Suprapubic skin (tissue), 4 donors: ENCODE data around the gene GHRHR. TPM values are rescaled to one million over a fixed set of nuclear protein-coding genes. Genes with fewer than 3 reads are reported as not detected.

Experiments
- DNase-seq, 2 donors: peaks; one replicate each; pipeline ENCODE4 v3.0.0-alpha.2; 2019; ENCODE audit warnings: low spot score in 2 of 2
- H3K27ac ChIP-seq: fragments of 200-600 bp; sonication (generic); one replicate; pipeline ENCODE4 v1.5.1; 2019
- H3K27me3 ChIP-seq: fragments of 200-600 bp; sonication (generic); one replicate; pipeline ENCODE4 v1.5.1; 2019
- H3K36me3 ChIP-seq: fragments of 200-600 bp; sonication (generic); one replicate; pipeline ENCODE4 v1.5.1; 2019
- H3K4me1 ChIP-seq: fragments of 200-600 bp; sonication (generic); one replicate; pipeline ENCODE4 v1.5.1; 2019
- H3K4me3 ChIP-seq: fragments of 200-600 bp; sonication (generic); one replicate; pipeline ENCODE4 v1.5.1; 2019; ENCODE audit warnings: mild to moderate bottlenecking
- H3K9me3 ChIP-seq: fragments of 200-600 bp; sonication (generic); one replicate; pipeline ENCODE4 v1.5.1; 2019
- EP300 ChIP-seq: sonication (generic); formaldehyde crosslinking; IDR thresholded peaks from one replicate; pipeline ENCODE4 v1.6.1; 2017; ENCODE audit warnings: antibody characterized with exemption
- POLR2A ChIP-seq, 2 donors: fragments of 450-650 bp; IDR thresholded peaks; one replicate each; pipeline ENCODE4 v1.6.1; 2017; ENCODE audit warnings: antibody characterized with exemption in 2 of 2, mild to moderate bottlenecking in 2 of 2, moderate library complexity in 2 of 2
- POLR2AphosphoS5 ChIP-seq, 3 donors: sonication (generic); formaldehyde crosslinking; IDR thresholded peaks; one replicate each; pipeline ENCODE4 v1.6.1; 2017; ENCODE audit warnings: antibody characterized with exemption in 3 of 3
- WGBS: methylation state at CpG from one replicate; pipeline ENCODE4 v1.1.5; 2018; 5-methylcytosine and 5-hydroxymethylcytosine counted together
- total RNA-seq, 4 donors: library from RNA; depleted of rRNA; stranded (reverse); fragments of >200 nt; gene quantifications; one replicate each; pipeline ENCODE4 v1.1.0, GENCODE V29; 2016
- TF ChIP-seq, protein P1 (sequence below), 2 donors: fragments of 200-600 bp in 1 of 2; fragments of 450-650 bp in 1 of 2; sonication (generic) in 1 of 2; IDR thresholded peaks; one replicate each; pipeline ENCODE4 v1.5.1; 2016 to 2019; ENCODE audit warnings: antibody characterized with exemption in 2 of 2, mild to moderate bottlenecking in 1 of 2, moderate library complexity in 1 of 2

Gene GHRHR
- total RNA-seq, 4 donors from 2014 or later, result 1.5 TPM; not detected in 3

- no peak overlapping the region for H3K27ac ChIP-seq
- no peak overlapping the region for H3K4me3 ChIP-seq
- H3K9me3 ChIP-seq, result no peaks in the 10 kb centered on the region
- WGBS, result 88% methylated on average over 5 of the region's 5 CpGs
- no peaks in the 10 kb centered on the region for H3K36me3 ChIP-seq
- DNase-seq, result no peak
- no peaks in the 10 kb centered on the region for H3K27me3 ChIP-seq
- TF ChIP-seq POLR2A (IDR thresholded peaks at IDR 0.05) (no peak), POLR2AphosphoS5 (IDR thresholded peaks at IDR 0.05) (no peak), EP300 (no peak)
- TF ChIP-seq, protein P1, sequence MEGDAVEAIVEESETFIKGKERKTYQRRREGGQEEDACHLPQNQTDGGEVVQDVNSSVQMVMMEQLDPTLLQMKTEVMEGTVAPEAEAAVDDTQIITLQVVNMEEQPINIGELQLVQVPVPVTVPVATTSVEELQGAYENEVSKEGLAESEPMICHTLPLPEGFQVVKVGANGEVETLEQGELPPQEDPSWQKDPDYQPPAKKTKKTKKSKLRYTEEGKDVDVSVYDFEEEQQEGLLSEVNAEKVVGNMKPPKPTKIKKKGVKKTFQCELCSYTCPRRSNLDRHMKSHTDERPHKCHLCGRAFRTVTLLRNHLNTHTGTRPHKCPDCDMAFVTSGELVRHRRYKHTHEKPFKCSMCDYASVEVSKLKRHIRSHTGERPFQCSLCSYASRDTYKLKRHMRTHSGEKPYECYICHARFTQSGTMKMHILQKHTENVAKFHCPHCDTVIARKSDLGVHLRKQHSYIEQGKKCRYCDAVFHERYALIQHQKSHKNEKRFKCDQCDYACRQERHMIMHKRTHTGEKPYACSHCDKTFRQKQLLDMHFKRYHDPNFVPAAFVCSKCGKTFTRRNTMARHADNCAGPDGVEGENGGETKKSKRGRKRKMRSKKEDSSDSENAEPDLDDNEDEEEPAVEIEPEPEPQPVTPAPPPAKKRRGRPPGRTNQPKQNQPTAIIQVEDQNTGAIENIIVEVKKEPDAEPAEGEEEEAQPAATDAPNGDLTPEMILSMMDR (IDR thresholded peaks at IDR 0.05), result no peak
- peaks cover 6% of the 10 kb centered on the region for H3K4me1 ChIP-seq
Observed at GRCh38 chr7:31028006-31028405, 64.3 kb downstream of the GHRHR start.

DNA sequence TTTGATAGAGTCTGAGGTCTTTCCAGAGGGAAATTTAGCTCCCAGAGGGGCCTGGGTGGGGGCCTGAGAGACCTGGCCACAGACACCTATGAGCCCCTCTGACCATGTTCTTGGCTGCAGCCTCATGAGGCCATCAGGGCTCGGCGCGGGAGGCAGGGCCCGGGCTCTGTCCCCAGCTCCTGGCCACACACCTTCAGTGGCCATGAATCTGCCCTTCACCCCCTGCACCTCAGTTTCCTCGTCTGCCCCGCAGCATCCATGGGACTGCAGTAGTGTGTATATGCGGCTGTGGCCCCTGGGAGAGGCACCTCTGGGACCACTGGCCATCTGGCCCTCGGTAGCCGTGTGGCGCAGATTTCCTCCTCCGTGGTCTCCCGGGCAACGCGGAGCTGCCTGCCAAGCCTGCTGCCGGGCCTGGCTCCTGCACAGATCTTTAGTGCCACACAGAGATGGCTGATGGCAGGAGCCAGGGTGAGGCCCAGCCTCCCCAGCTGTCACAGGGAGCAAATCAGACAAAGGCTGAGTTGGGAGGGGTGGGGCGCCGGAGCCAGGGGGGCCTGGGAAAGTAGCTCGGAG is 64.8 kb downstream of the GHRHR start:
- Histone ChIP-seq H3K4me1 (peaks cover 6% of the 10 kb centered on the region), H3K9me3 (no peaks in the 10 kb centered on the region), H3K27ac (no peak overlapping the region), H3K36me3 (no peaks in the 10 kb centered on the region), H3K27me3 (no peaks in the 10 kb centered on the region), H3K4me3 (no peak overlapping the region)
- TF ChIP-seq POLR2A (IDR thresholded peaks at IDR 0.05), result no peak
- TF ChIP-seq EP300, result no peak
- no peak for TF ChIP-seq POLR2AphosphoS5 (IDR thresholded peaks at IDR 0.05)
- TF ChIP-seq, protein P1 (IDR thresholded peaks at IDR 0.05), result no peak
- 90% methylated on average over 13 of the region's 18 CpGs for WGBS
- DNase-seq, result no peak

Other genes starting within 250 kb of the GHRHR start
- gene INMT, start 211.8 kb upstream of the GHRHR start, total RNA-seq, result 1 to 10 TPM; 1.3 to 9.7 (median 4.2) TPM
- 10 to 100 TPM in 1 of 4 donors, 1 to 10 TPM in 3; 4.6 to 10.5 (median 6.1) TPM for gene MINDY4, start 192.5 kb upstream of the GHRHR start, total RNA-seq
- gene AQP1, start 52.1 kb upstream of the GHRHR start, total RNA-seq, result 100 to 1,000 TPM in 3 of 4 donors, 10 to 100 TPM in 1; 92.1 to 139 (median 110) TPM
- 1 to 10 TPM in 2 of 4 donors, under 1 TPM in 2; 0.64 to 6.7 (median 1.1) TPM for gene ADCYAP1R1, start 88.4 kb downstream of the GHRHR start, total RNA-seq